PC-3 (cell line): ENCODE data around the gene SEPTIN8. TPM values are rescaled to one million over a fixed set of nuclear protein-coding genes. Genes with fewer than 3 reads are reported as not detected.

Experiments used
- ATAC-seq: fragments of 200-7000 bp; cut with Tn5 transposase; 2 replicates; pipeline ENCODE4 v1.9.1; 2020; ENCODE audit warnings: mild to moderate bottlenecking, moderate library complexity
- BruUV-seq: library from RNA; stranded (reverse); fragments of 400-500 nt; replicated peaks from 2 replicates; lab custom pipeline; 2021; lab: Mats Ljungman, UMichigan
- CTCF ChIA-PET: fragments of 300-600 bp; sonication (Branson Sonifier 250); formaldehyde crosslinking; loops from one replicate; lab custom pipeline; 2022; ENCODE audit warnings: antibody characterized with exemption; lab: Charles Lee
- POLR2A ChIA-PET: fragments of 300-600 bp; sonication (Branson Sonifier 250); formaldehyde crosslinking; loops from one replicate; lab custom pipeline; 2022; ENCODE audit warnings: antibody characterized with exemption; ENCODE audit not compliant: unreplicated experiment; lab: Charles Lee
- DNase-seq: peaks from one replicate; pipeline ENCODE4 v3.0.0-alpha.2; 2015
- H2AFZ ChIP-seq: fragments of 300-600 bp; sonication (generic); 2 replicates; pipeline ENCODE4 v1.6.0; 2016; ENCODE audit warnings: antibody characterized with exemption, low read length
- H3F3A ChIP-seq: fragments of 300-600 bp; sonication (generic); one replicate; pipeline ENCODE4 v1.6.0; 2017; ENCODE audit warnings: antibody characterized with exemption, low read length, control low read depth, mild to moderate bottlenecking; ENCODE audit not compliant: unreplicated experiment
- H3K27ac ChIP-seq: fragments of 300-600 bp; sonication (generic); 2 replicates; pipeline ENCODE4 v1.5.1; 2016; ENCODE audit warnings: mild to moderate bottlenecking, low read length
- H3K27me3 ChIP-seq: fragments of 300-600 bp; sonication (generic); 2 replicates; pipeline ENCODE4 v1.6.1; 2016; ENCODE audit warnings: low read length, mixed read lengths
- H3K36me3 ChIP-seq: fragments of 300-600 bp; sonication (generic); 2 replicates; pipeline ENCODE4 v1.6.1; 2016; ENCODE audit warnings: low read depth, mixed run types, low read length, mixed read lengths
- H3K4me1 ChIP-seq: fragments of 300-600 bp; sonication (generic); 2 replicates; pipeline ENCODE4 v1.5.1; 2016; ENCODE audit warnings: low read length; ENCODE audit not compliant: insufficient read depth
- H3K4me2 ChIP-seq: fragments of 300-600 bp; sonication (generic); 2 replicates; pipeline ENCODE4 v1.6.0; 2016; ENCODE audit warnings: low read length
- H3K4me3 ChIP-seq: fragments of 300-600 bp; sonication (generic); 2 replicates; pipeline ENCODE4 v1.5.1; 2016; ENCODE audit warnings: mild to moderate bottlenecking, low read length, mixed read lengths
- H3K79me2 ChIP-seq: fragments of 300-600 bp; sonication (generic); 2 replicates; pipeline ENCODE4 v1.6.1; 2017; ENCODE audit warnings: low read length, mixed read lengths
- H3K9ac ChIP-seq: fragments of 300-600 bp; sonication (generic); 2 replicates; pipeline ENCODE4 v1.6.0; 2016; ENCODE audit warnings: mild to moderate bottlenecking, low read length
- H3K9me2 ChIP-seq: fragments of 300-600 bp; sonication (generic); replicated peaks from 2 replicates; pipeline ENCODE4 v1.6.1; 2016; ENCODE audit warnings: mixed run types, low read length, mixed read lengths
- H3K9me3 ChIP-seq: fragments of 300-600 bp; sonication (generic); 2 replicates; pipeline ENCODE4 v1.6.1; 2016; ENCODE audit warnings: low read length, mixed read lengths
- H4K20me1 ChIP-seq: fragments of 300-600 bp; sonication (generic); 2 replicates; pipeline ENCODE4 v1.6.1; 2016; ENCODE audit warnings: low read length, mixed read lengths
- CTCF ChIP-seq: fragments of 300-600 bp; sonication (generic); conservative IDR thresholded peaks from 2 replicates; pipeline ENCODE4 v1.5.1; 2017; ENCODE audit warnings: antibody characterized with exemption, low read depth, mild to moderate bottlenecking, low read length
- EZH2 ChIP-seq: fragments of 300-600 bp; sonication (generic); IDR thresholded peaks from one replicate; pipeline ENCODE4 v1.6.1; 2017; ENCODE audit warnings: antibody characterized with exemption, mild to moderate bottlenecking, low read length; ENCODE audit not compliant: unreplicated experiment
- EZH2phosphoT487 ChIP-seq: fragments of 300-600 bp; sonication (generic); IDR thresholded peaks from 2 replicates; pipeline ENCODE4 v1.6.1; 2018; ENCODE audit warnings: mild to moderate bottlenecking, antibody characterized with exemption, low read length, borderline replicate concordance
- intact Hi-C: fragments of 100-400 bp; cut with micrococcal nuclease; formaldehyde crosslinking; loops from 2 replicates; pipeline ENCODE4 v1.9.0; 2023
- total RNA-seq: library from RNA; depleted of rRNA; stranded (reverse); fragments of >200 nt; gene quantifications from 2 replicates; pipeline ENCODE4 v1.2.3, GENCODE V29; 2014

The SEPTIN8 gene
- total RNA-seq, 1 experiment from 2014 or later, result 21.9 TPM

DNA sequence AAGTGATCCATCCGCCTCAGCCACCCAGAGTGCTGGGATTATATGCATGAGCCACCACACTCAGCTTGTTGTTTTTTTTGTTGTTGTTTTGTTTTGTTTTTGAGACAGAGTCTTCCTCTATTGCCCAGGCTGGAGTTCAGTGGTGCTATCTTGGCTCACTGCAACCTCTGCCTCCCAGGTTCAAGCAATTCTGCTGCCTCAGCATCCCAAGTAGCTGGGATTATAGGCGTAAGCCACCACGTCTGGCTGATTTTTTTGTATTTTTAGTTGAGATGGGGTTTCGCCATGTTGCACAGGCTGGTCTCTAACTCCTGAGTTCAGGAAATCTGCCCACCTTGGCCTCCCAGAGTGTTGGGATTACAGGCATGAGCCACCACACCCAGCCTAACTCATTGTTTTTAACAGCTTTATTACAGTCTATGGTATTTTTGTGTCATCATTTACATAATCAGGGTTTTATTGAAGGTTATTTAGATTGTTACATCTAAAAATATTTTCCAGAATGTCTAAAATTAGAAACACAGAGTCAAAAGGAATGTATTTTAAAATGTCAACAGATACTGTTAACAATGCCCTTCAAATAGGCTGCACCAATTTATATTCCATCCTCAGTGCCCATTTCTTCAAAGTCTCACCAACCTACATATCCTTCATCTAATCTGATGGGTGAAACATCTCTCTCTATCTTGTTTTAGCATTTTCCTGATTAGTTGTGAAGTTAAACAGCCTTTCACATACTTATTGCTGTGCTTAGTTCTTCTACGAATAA is 58.3 kb downstream of the SEPTIN8 start:
- no peak overlapping the region for H3K4me3 ChIP-seq
- no peaks in the 10 kb centered on the region for H3K9me2 ChIP-seq
- no TSS peak for BruUV-seq
- H3K9me3 ChIP-seq, result no peaks in the 10 kb centered on the region
- no peak overlapping the region for H2AFZ ChIP-seq
- no peaks in the 10 kb centered on the region for H3K4me1 ChIP-seq
- ChIA-PET CTCF (no interaction called here), POLR2A (interaction anchor here (0.6 kb wide), 1 partner anchor 13 kb away, joined by 3 read pairs; no protein-coding TSS in a partner anchor)
- H3F3A ChIP-seq, result no peaks in the 10 kb centered on the region
- ATAC-seq, result no peak
- H3K27ac ChIP-seq, result no peak overlapping the region
- H3K4me2 ChIP-seq, result no peak overlapping the region
- no peaks in the 10 kb centered on the region for H3K27me3 ChIP-seq
- no peaks in the 10 kb centered on the region for H3K79me2 ChIP-seq
- no peak for DNase-seq
- H3K9ac ChIP-seq, result no peak overlapping the region
- TF ChIP-seq CTCF, result no peak
- TF ChIP-seq EZH2, result no peak
- no peak for TF ChIP-seq EZH2phosphoT487
- intact Hi-C loops, result loop anchor here (10.0 kb wide), 2 partner anchors 194 to 334 kb away; no protein-coding TSS in a partner anchor
- no peaks in the 10 kb centered on the region for H3K36me3 ChIP-seq
- H4K20me1 ChIP-seq, result no peaks in the 10 kb centered on the region

DNA sequence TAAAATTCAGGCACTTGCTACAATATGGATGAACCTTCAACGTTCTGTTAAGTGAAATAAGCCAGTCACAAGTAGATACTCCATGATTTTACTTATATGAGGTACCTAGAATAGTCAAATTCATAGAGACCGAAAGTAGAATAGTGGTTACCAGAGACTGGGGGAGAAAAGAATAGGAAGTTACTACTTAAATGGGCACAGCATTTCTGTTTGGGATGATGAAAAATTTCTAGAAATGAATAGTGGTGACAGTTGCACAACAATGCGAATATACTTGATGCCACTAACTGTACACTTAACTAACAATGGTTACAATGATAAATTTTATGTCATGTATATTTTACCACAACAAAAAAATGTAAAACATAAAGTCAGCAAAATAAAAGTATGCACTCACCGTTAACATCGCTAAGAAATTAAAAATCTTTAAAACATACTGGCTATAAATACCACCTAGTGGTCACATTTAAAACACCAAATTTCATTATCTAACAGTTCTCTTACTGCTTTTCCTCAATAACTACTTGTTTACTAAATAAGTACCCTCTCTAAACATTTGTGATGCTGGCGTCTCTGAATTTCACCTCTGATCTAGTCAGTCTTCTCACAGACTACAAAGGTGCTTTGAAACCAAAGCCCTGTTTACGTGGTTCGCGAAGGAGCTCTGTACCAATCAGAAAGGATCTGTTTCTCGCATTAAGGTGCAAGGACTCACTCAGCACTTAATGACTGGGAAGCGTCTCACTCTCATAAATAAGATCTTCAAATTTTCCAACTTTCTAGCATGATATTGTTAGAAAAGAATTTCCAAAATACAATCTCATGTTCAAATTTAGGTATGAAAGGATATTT is 62.4 kb downstream of the SEPTIN8 start:
- no peak overlapping the region for H2AFZ ChIP-seq
- no peaks in the 10 kb centered on the region for H3K4me1 ChIP-seq
- no peaks in the 10 kb centered on the region for H3K79me2 ChIP-seq
- ATAC-seq (no peak), DNase-seq (peak; percentile 39)
- H3K9me2 ChIP-seq, result no peaks in the 10 kb centered on the region
- ChIA-PET POLR2A (no interaction called here), CTCF (no interaction called here)
- no peaks in the 10 kb centered on the region for H3K9me3 ChIP-seq
- H3K27ac ChIP-seq, result no peak overlapping the region
- no peaks in the 10 kb centered on the region for H3F3A ChIP-seq
- H3K27me3 ChIP-seq, result no peaks in the 10 kb centered on the region
- H3K4me2 ChIP-seq, result no peak overlapping the region
- no peak for TF ChIP-seq EZH2
- TF ChIP-seq EZH2phosphoT487, result no peak
- peak; percentile 65 for TF ChIP-seq CTCF
- BruUV-seq, result no TSS peak
- intact Hi-C loops, result loop anchor here (1.0 to 10.0 kb wide), 4 partner anchors 78 to 330 kb away; no protein-coding TSS in a partner anchor
- no peaks in the 10 kb centered on the region for H4K20me1 ChIP-seq
- H3K36me3 ChIP-seq, result no peaks in the 10 kb centered on the region
- no peak overlapping the region for H3K9ac ChIP-seq
- no peak overlapping the region for H3K4me3 ChIP-seq
